ENCODE measurements around the gene EIF6.
A peak's percentile ranks its signal among the peaks of the same experiment; 100 is the strongest.

The EIF6 gene

DNA sequence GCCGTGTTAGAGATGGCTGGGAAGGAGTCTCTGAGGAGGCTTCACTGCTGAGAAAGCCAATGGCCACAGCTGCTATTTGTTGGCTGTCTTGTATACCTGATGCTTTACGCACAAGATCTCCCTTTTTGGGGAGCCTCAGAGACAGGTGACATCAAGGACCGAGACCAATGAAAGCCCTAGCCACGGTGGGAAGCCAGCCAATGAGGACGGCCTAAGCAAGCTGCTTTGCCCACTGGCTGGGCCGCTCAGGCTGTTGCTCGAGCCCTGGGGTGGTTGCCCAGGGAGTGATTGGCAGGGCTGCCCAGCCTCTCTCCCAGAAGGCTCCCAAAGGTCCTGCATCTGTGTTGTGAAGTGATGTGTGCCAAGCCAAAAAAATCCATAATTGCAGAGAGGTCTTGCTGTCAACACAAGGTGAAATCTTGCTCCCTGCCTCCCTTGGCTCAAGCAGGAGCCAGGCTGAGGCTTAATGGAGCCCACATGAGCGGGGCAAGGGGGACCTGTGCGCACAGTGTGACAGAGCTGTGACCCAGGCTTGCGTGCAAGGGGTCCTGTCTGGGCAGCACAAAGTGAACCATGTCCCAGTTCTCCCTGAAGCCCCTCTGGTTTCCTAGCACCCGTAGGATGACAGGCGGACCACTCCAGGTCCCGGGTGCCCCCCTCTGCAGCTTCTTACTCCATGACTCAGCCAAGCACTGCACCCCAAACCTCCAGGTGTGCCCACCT, 11.0 kb downstream of the EIF6 start:
- TF ChIP-seq CTCF (IDR thresholded peaks at IDR 0.05; ENCODE audit: extremely low read depth, insufficient read depth, missing control alignments): no peak
- DNase-seq (ENCODE audit: low spot score): no peak
- in situ Hi-C loops (cut with MboI; ENCODE audit: low pct_unique_long_range_greater_than_20kb, low sequenced_read_pairs, unreplicated experiment): no loop called here

DNA sequence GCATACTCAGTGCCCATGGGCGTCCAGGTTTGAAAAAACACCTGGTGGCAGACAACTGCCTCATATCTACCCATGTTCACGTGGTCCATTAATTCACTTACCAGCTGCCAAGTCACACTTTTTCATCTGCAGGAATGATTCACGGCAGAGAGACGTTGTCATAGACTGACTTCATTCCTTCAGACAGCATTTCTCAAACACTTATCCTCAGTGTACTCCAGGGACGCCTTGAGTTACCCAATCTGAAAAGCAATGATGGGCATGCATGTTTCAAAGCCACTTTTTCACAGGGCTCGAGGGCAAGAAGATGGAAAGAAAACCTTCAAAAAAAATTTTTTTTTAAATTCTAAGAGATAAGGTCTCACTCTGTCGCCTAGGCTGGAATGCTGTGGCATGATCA, 12.7 kb downstream of the EIF6 start:
- TF ChIP-seq CTCF (IDR thresholded peaks at IDR 0.05; ENCODE audit: extremely low read depth, insufficient read depth, missing control alignments): no peak
- in situ Hi-C loops (cut with MboI; ENCODE audit: low pct_unique_long_range_greater_than_20kb, low sequenced_read_pairs, unreplicated experiment): no loop called here
- no peak for DNase-seq (ENCODE audit: low spot score)

DNA sequence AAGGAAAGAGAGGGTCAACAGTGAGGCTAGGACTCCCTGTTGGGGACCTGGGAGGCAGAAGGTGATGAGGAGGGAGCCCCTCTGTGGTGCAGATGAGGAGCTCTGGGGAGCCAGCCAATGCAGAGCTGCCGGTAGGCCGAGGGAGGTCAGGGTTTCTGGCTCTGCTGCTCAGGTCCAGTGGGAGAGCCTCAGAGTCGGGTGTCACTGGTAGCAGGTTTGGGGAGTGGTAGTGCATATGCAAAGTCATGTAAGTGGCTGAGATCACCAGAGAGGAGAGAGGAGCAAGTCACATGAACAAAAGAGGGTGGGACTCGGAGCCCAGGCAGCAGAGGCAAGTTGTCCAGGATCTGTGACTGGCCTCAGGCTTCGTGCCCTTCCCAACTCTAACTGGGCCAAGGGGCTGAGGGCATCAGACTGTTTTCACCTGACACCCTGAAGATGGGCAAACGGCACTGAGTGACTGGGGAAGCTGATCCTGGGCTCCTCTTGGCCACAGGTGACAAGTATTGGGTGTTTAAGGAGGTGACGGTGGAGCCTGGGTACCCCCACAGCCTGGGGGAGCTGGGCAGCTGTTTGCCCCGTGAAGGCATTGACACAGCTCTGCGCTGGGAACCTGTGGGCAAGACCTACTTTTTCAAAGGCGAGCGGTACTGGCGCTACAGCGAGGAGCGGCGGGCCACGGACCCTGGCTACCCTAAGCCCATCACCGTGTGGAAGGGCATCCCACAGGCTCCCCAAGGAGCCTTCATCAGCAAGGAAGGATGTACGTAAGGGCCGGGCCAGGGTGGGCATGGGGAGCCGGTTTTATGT, 13.3 kb downstream of the EIF6 start:
- in situ Hi-C loops (cut with MboI; ENCODE audit: low pct_unique_long_range_greater_than_20kb, low sequenced_read_pairs, unreplicated experiment): no loop called here
- DNase-seq (ENCODE audit: low spot score): no peak
- no peak for TF ChIP-seq CTCF (IDR thresholded peaks at IDR 0.05; ENCODE audit: extremely low read depth, insufficient read depth, missing control alignments)

DNA sequence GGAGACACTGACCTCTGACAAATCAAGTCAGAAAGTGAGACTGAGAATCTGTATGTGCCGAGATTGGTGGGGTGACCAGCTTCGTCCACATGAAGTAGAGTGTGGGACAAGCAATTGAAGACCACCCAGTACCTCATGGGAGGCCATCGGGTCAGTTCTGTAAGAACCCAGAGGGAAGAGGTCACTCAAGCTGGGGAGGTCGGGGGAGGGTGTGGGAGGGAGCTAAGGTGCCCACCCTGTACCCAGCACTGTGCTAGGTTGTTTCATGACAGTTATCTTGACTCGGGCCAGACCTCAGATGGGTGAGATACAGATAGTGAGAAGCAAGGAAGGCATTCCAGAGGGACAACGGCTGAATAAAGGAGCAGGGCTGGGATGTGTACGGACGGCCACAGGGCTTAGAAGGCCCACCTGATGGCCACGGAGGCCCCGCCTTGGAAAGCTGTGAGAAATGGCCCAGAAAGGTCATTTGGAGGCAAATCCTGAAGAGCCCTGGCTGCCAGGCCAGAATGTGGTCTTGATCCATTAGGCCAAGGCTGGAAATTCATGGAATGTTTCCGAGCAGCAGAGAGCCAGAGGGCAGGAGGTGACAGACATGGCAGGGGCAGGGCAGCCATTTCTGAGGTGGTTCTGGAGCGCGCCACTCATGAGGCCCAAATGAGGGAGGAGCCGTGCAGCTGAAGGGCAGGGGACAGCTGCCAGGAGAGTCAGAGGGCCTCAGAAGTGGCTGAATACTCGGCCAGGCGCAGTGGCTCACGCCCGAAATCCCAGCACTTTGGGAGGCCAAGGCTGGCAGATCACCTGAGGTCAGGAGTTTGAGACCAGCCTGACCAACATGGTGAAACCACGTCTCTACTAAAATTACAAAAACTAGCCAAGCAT, 14.3 kb downstream of the EIF6 start:
- in situ Hi-C loops (cut with MboI; ENCODE audit: low pct_unique_long_range_greater_than_20kb, low sequenced_read_pairs, unreplicated experiment): no loop called here
- no peak for DNase-seq (ENCODE audit: low spot score)
- no peak for TF ChIP-seq CTCF (IDR thresholded peaks at IDR 0.05; ENCODE audit: extremely low read depth, insufficient read depth, missing control alignments)

- DNase-seq (ENCODE audit: low spot score): peak; percentile 82
- TF ChIP-seq CTCF (IDR thresholded peaks at IDR 0.05; ENCODE audit: extremely low read depth, insufficient read depth, missing control alignments): peak; percentile 87
- in situ Hi-C loops (cut with MboI; ENCODE audit: low pct_unique_long_range_greater_than_20kb, low sequenced_read_pairs, unreplicated experiment): no loop called here
Observed at GRCh38 chr20:35269055-35269781, 15.4 kb downstream of the EIF6 start.

GRCh38 chr20:35267092-35267491, 17.5 kb downstream of the EIF6 start:
- in situ Hi-C loops (cut with MboI; ENCODE audit: low pct_unique_long_range_greater_than_20kb, low sequenced_read_pairs, unreplicated experiment): no loop called here
- TF ChIP-seq CTCF (IDR thresholded peaks at IDR 0.05; ENCODE audit: extremely low read depth, insufficient read depth, missing control alignments): no peak
- no peak for DNase-seq (ENCODE audit: low spot score)

Data from GM13977 (cell line).